GM04503 (cell line): Measurements from ENCODE around the gene SEMA6B.

Experiments used
- DNase-seq: peaks from one replicate; pipeline ENCODE4 v3.0.0-alpha.2; 2012; ENCODE audit warnings: low read depth

SEMA6B gene

DNA sequence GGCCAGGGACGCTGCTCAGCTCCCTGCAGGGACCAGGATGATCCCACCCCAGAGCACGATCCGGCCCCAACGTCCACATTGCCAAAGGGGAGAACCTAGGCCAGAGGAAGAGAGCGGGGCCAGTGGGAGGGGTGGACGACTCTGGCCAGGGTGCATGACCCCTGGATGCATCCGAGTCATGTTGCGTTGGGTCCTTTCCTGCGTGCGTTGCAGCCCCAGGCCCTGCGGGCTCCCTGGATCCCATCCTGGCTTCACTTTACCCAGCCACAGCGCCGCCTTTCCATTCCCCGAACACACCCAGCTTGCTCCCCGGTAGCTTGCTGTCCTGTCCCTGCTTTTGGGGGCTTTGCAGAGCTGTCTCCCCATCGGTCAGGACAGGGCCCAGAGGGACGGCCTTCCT is 51.7 kb downstream of the SEMA6B start:
- DNase-seq: no peak

DNA sequence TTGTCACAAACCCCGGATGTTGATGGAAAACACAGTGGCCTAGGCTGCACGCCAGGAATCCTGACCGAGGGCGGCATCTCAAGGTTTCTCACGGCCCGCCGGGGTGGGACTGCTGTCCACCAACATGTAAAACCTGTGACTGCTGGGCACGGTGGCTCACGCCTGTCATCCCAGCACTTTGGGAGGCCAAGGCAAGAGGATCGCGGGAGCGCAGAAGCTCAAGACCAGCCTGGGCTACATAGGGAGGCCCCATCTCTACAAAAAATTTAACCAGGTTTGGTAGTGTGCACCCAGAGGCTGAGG is 52.4 kb downstream of the SEMA6B start:
- DNase-seq: no peak

DNA sequence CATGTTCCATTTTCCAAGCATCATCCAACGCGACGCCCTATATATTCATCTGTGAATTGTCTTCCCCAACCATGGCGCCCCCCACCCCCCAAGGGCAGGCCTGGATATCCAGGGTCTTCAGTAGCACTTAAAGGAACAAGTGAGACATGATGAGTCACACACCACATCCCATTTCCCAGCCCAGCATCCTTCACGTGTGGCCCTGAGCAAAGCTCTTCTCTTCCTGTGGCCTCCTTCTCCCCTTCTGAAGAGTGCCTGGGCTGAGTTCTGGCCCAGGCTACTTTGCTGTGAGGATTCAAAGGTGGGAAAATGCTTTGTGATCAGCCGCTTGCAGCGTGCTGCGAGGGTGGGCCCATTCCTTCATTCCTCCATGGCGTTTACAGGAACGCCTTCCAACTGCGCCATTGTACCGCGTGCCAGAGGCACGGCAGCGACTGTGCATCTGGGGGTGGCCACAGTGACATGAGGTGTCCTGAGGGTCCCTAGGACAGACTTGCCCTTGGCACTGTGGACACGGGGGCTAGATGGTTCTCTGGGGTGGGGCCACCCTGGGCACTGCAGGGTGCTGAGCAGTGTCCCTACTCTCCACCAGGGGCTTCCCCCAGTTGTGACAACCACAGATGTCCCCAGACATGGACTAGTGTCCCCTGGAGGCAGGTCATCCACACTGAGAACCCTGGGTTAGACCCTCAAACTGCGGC is 52.9 kb downstream of the SEMA6B start:
- no peak for DNase-seq

DNA sequence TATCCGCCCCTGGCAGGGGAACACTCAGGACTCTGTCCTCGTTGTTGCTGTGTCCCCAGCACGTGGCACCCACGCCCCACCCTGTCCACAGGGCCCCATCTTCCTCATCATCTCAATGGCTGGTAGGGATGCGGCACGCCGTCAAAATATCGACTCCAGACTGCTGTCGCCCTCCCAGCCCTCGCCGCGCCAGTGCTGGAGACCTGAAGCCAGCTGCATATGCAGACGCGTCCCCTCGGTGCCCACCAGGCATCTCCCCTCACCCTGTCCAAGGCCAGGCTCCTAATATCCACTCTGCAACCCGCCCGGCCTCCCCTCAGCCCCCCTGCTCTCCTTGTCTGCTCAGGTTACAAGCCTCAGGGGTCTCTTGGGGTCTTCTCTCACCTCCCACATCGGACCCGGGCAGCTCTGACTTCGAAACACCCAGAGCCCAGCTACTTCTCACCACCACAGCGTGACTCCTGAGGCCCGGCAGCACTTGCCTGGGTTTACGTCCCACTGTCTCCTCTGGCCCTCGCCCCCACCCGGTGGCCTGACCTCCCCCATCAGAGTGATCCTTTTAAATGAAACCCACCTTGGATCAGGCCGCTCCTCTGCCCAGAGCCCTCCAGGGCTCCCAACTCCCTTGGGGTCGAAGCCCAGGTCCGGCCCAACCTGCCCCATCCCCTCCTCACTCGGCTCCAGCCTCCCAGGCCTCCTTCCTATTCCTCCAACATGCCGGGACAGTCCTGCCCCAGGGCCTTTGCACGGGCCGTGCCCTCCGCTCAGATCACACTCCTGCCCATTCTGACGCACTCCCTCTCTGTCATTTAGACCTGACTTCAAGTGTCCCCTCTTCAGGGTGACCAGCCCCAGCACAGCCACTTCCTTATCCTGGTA is 53.7 kb downstream of the SEMA6B start:
- no peak for DNase-seq

DNA sequence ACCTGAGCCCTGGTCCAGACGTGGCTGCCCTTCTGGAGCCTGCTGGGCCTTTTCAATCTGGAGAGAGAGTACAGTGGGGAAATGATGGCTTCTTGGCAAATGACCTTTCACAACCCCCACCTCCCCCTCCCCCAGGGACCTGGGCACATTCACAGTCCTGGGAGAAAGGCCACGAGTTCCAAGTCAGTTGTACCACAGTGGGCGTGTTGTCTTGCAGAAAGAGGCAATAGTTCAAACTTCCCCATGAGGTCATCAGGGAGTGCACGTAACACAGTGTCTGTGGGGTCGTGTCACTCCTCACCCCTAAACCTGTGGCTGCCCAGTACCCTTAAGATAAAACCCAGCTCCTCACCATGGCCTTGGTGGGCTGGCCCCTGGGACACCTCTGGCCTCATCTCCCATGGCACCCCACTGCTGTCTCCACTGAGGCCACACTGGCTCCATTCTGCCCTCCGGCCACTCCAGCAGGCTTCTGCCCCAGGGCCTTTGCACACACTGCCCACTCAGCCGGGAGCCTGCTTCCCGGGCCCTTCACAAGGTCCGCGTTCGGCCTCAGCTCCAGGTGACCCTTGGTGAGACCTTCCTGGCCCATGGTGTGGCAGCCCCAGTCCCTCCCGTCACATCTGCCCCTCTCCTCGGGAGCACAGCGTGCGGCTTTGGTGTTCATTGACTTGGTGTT is 54.5 kb downstream of the SEMA6B start:
- no peak for DNase-seq

DNA sequence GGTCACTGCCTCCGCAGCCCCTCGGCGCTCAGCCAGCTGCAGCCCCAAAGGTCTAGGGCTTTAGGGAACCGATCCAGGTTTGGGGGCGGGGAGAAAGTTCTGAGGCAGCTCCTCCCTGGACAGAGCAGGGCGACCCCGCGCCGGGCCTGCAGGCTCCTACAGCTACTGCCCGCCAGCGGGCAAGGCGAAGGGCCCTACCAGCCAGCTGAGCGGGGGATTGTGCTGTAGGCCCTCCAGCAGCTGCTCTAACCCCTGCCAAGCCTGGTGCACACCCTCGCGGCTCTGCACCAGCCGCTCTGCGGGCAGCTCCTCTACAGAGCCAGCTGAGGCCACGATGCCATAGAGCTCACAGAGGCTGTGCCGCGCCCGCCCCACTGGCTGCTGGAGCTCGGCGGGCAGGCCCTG is 55.2 kb downstream of the SEMA6B start:
- no peak for DNase-seq

DNA sequence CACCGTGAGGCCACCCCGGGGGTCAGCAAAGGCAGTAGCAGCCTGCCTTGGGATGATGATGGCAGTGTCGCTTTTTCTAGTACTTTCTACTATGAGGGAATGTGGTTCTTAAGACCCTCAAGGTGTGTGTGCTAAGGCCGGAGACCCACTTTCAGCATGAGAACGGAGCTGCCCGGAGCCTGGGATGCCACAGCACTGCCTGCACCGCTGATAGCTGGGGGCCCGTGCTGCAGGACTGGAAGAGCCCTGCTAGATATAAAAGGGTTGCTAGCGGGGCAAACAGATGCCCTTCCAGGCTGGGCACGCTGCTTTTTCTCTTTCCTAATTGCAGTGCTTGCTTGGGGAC is 55.7 kb downstream of the SEMA6B start:
- no peak for DNase-seq

DNA sequence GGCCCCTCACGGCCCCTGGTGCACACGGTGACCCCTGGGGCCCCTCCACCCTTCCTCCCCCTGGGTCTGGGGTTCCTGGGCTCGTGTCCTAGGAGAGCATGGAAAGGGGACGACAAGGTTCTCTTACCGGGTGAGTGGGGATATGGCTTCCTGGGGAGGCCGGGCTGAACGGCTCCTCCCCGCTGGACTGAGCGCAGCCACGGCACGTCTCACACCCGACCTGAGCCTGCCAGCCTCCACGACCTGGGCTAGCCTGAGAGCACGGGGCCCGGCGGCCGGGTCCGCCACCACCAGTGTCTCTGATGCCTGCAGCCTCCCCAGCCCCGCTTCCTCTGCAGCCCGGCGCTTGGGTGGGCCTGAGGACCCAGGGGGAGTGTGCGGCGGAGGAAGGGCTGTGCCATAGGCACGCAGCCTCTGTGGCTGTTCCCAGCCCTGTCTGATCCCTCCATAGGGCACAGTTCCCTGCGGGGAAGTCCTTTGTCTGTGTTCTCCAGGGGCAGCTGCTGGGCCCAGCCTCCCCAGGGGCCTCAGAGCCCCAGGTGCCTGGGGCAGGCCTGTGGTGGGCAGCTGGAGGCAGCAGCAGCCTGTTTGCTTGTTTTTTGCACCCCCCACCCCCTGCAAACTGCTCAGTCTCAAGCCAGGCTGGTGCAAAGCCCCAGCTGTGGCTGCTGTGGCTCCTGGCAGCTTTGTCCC is 56.2 kb downstream of the SEMA6B start:
- DNase-seq: no peak

DNA sequence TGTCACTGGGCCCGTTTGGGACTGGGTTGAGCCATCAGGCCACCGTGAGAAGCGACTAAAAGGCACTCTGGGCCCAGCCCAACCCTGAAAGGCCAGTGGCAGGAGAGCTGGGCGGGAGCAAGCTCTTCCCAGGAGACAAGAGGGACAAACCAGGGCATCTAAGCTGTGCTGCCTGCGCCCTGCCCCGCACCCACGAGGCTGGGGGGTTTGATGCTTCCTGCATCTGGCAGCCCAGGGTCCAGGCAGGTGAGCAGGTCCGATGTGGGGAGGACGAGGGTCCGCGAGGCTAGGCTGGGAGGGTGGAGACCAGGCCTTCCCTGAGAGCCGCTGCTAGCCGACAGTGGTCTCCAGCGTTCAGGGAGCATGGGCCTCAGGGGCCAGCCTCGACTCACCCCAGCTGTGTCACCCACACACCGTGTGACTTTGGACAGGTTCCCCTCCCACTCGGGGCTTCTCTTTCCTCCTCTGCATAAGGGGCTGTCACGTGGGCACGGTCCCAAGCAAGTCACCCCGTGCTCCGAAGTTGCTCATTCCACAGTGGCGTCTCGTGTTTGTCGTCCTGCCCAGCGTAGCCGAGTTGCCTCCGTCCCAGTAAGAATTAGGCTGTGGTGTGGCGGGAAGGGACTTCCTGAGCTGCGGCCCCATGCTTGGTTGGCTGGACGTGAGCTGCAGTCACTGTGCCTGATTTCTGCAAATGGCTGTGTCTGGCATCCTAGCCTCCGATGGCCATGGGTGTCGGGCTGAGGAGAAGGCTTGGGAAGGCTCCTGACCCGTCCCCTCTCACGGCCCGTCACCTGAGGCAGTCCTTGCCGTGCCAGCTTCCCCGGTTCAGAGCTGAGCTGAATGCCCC is 57.0 kb downstream of the SEMA6B start:
- DNase-seq: no peak

DNA sequence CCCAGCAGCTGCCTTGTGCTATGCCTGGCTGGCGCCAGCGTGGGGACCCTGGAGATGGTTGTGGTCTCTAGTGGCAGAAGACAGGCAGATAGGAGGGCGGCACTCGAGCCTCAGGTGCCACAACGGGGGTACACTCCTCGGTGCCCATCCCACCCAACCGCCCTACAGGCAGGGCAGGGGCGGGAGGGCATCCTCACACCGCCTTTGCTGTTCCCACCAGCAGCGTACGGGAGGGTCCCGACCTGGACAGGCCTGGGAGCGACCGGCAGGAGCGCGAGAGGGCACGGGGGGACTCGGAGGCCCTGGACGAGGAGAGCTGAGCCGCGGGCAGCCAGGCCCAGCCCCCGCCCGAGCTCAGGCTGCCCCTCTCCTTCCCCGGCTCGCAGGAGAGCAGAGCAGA is 57.8 kb downstream of the SEMA6B start:
- no peak for DNase-seq

DNA sequence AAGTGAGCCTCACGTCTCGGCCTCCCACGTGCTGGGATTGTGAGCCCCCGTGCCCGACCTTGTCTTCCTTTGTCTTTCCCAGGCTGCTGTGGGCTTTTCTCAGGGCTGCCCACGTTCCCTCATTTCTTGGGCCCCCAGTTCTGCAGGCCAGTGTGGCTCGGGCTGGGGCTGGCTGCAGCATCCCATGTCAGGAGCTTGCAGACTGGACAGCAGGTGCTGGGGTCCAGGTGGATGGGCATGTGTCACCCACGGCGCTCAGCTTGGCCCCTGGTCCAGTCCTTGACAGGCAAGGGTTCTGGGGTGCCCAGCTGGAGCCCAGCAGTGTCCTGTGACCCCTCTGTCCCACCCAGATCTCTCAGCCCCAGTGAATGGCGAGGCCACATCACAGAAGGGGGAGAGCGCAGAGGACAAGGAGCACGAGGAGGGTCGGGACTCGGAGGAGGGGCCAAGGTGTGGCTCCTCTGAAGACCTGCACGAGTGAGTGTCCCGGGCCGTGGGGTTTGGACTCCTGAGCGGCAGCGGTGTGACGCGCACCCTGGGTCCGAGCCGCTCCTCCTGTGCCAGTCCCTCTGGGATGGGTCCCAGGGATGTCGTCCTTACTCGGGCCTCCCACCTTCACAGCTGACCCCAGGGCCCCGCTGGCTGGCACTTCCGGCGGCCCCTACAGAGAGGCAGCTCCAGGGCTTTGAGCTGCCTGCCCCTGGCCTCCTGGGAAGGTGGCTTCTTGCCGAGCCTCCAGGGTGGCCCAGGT is 58.5 kb downstream of the SEMA6B start:
- DNase-seq: no peak

DNA sequence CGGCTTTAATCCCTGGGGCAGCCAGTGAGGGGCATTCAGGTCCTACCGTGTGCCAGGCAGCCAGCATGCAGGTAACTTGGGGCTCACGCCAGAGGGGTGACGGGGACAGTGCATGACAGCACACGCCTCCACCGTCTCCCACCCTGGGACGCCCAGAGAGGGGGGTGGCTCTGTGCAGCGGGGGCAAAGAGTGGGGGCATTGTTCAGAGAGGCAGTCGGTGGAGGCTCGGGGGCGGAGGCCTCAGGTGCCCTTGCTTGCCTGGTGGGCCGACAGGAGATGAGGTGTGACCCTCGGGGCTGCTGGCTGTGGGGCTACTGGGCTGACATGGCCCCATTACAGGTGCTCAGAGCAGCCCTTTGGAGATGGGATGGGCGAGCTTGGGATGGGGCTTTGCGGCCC is 59.6 kb downstream of the SEMA6B start:
- DNase-seq: no peak

DNA sequence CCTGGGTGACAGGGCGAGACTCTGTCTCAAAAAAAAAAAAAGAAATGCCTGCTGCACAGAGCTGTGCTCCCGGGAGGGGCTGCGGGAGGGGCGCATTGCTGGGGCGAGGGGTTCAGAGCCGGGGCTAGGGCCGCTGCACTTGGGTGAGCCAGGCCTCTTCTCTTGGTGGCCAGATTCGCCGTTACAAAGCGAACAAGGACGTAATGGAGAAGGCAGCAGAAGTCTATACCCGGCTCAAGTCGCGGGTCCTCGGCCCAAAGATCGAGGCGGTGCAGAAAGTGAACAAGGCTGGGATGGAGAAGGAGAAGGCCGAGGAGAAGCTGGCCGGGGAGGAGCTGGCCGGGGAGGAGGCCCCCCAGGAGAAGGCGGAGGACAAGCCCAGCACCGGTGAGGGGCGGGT is 60.2 kb downstream of the SEMA6B start:
- no peak for DNase-seq

DNA sequence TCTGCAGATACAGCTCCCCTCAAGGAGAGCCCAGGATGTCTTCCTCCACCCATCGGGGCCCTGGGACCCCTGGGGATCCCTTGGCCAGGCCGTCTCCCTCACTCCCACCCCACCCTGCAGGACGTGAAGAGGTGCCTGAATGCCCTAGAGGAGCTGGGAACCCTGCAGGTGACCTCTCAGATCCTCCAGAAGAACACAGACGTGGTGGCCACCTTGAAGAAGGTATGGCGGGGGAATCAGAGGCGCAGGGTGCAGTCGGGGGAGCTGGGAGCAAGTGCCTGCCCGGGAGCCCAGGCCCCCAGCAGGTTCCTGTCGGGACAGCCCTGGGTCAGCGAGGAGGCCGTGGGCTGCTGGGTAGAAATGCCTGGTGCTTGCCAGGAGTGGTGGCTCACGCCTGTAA is 60.8 kb downstream of the SEMA6B start:
- DNase-seq: no peak

DNA sequence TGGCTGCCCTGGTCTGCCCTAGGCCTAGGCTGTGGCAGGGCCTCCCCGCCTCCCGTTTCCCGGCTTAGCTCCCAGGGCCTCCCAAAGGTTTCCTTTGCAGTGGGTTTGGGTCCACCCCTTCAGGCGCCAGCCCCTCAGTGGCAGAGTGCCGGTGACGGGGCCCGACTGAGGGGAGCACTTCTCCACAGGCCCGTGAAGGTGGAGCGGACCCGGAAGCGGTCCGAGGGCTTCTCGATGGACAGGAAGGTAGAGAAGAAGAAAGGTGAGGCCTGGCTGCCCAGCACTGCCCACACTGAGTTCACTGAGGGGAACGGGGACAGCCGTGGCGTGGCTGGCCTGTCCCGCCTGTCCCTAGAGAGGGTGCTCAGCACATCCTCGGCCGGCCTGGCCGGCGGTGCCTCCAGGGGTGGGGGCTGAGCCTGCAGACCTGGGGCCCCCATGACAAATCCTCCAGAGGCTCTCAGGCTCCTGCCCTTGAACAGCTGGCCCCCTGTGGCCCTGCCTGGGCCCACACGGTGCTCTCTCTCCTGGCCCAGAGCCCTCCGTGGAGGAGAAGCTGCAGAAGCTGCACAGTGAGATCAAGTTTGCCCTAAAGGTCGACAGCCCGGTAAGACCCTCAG is 61.6 kb downstream of the SEMA6B start:
- DNase-seq: no peak

DNA sequence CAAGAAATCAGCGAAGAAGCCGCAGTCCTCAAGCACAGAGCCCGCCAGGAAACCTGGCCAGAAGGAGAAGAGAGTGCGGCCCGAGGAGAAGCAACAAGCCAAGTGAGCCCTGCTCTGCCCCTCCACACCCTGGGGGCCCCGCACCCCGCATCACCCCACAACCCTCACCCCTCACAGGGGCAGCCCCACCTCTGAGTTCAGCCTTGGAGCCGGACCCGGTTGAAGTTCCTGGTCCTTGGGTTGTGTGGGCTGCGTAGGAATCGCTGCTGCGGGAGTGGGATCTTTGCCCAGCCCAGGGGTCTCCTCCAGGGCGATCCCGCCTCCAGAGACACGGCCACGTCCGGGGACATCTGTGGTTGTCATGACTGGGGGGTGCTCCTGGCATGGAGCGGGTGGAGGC is 63.2 kb downstream of the SEMA6B start:
- no peak for DNase-seq

DNA sequence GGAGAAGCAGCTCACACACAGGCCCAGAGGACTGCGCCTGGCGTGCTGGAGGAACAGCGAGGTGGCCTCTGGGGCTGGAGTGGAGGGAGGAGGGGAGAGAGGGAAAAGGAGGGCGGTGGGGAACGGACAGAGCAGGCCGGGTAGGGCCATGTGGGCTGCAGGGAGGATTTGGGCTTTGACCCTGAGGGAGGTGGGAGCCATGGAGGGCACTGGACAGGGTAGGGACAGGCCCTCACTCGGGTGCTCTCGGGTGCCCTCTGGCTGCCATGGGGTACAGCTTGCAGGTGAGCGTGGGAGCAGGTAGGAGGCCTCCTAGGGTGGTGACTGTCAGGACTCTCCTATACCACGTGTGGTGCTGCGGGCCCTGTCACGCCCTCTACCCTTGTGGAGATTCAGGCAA is 64.0 kb downstream of the SEMA6B start:
- DNase-seq: no peak

DNA sequence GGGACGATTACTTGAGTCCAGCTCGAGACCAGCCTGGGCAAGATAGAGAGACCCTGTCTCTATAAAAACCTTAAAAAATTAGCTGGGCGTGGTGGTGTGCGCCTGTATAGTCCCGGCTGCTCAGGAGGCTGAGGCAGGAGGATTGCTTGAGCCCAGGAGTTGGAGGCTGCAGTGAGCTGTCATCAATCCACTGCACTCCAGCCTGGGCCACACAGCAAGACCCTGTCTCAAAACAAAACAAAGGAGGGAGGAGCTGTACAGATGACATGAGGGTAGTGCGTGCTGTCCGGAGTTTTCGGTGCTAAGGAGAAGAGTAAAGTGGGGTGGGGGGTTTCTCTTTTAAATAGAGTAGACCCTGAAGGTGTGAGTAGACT is 64.8 kb downstream of the SEMA6B start:
- DNase-seq: no peak

DNA sequence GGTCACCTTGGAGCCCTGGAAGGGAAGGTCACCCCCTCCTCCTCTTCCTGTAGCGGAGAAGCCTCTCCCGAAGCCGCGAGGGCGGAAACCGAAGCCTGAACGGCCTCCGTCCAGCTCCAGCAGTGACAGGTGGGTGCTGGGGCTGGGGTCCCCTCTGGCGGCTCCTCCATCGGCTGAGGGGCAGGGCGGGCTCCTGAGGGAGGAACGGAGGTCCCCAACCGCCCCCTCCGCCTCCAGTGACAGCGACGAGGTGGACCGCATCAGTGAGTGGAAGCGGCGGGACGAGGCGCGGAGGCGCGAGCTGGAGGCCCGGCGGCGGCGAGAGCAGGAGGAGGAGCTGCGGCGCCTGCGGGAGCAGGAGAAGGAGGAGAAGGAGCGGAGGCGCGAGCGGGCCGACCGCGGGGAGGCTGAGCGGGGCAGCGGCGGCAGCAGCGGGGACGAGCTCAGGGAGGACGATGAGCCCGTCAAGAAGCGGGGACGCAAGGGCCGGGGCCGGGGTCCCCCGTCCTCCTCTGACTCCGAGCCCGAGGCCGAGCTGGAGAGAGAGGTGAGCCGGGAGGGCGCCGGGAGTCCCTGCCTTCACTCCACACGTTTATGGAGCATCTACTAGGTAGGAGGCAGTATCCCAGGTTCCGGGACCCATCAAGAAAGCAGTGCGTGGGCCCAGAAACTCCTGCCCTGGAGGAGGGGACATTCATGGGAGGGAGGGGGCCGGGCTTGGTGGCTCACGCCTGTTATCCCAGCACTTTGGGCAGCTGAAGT is 65.4 kb downstream of the SEMA6B start:
- no peak for DNase-seq
